ENCODE measurements around the gene POU1F1.
"Not testable (repeated sequence)": the region's sequence is repeated elsewhere in the genome, so short reads cannot be mapped to it uniquely, and the experiment has no call there.

Gene POU1F1, protein sequence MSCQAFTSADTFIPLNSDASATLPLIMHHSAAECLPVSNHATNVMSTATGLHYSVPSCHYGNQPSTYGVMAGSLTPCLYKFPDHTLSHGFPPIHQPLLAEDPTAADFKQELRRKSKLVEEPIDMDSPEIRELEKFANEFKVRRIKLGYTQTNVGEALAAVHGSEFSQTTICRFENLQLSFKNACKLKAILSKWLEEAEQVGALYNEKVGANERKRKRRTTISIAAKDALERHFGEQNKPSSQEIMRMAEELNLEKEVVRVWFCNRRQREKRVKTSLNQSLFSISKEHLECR

DNA sequence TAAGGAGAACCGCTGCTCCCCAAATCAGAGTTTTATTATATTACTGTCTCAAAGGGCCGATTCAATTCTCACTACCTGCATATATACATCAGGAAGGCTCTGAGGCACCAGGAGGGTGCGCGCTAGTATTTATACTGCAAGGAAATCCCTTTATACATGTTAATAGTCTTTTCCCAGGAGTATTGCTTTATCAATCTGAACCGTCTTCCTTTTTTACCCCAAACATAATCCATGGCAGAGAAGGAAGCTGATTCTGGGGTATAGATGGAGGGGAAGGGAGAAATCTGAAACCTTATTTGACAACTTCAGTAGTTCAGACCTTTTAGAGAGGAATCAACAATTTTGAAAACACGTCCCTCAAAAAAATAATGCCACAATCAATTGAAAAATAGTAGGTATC is at the start of gene POU1F1:
Gene POU1F1, minus strand, starts transcription at position 101 of the 400 bp plus-strand sequence. CDS start 122 bp downstream, outside the sequence.
- DNase-seq = no peak

DNA sequence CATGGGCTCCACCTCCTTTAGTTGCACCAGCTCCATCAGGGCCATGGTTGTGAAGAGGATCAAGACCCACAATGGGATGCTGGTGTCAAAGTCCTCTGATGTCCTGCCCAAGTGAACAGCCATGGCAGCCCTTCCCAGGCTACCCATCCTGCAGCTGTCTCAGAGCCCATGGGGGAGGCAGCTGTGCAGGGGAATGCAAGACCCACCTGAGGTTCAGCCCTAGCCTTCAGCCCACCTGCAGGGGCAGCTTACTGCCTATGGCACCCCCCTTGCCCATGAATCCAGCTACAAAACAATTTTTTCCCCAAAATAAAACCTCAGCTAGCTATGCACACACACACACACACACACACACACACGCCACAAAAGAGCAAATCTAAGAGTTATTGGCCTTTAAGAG is 48.2 kb upstream of the POU1F1 start:
- no peak for DNase-seq

DNA sequence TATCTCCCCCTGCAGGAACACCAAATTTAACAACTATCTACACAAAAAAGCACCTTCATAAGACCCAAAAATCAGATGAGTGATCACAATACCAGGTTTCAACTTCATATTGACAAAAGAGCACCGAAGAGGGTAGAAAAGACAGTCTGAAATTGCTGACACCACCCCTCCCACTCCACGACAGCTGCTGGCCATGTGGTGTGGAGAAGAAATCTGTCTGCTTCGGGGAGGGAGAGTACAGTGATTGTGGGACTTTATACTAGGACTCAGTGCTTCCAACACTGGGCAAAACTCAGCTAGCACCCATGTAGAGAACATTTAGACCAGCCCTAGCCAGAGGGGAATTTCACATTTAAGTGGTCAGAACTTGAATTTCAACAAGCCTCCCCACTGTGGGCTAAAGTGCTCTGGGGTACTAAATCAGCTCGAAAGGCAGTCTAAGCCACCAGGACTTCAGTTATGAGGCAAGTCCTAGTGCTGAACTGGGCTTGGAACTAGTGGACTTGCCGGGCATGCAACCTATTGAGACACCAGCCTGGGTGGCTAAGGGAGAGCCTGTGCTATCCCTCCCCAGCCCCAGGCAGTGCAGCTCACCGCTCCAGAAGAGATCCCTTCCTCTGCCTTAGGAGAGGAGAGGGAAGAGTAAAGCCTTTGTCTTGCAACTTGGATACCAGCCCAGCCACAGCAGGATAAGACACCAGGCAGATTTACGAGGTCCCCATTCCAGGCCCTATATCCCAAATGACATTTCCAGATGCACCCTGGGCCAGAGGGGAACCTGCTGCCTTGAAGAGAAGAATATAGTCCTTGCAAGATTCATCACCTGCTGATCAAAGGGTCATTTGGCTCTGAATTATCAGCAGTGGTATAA is 44.6 kb upstream of the POU1F1 start:
- DNase-seq = no peak

DNA sequence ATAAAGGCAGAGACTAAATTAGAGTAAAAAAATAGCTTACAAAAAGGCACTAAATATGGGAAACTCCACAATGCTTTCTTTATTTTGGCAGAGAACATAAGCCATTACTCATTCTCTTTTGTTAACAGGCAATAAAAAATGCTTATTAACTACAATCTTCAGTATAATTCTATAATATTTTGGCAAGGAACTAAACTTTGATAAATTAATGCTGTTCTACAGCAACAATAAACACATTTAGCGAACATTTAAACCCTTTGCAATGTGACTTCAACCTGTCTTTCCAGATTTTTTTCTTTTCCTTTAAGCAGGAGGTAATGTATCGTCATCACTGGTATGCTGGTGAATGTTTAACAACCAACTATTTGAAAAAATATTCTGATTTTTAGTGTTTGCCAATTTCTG is 42.2 kb upstream of the POU1F1 start:
- no peak for DNase-seq

DNA sequence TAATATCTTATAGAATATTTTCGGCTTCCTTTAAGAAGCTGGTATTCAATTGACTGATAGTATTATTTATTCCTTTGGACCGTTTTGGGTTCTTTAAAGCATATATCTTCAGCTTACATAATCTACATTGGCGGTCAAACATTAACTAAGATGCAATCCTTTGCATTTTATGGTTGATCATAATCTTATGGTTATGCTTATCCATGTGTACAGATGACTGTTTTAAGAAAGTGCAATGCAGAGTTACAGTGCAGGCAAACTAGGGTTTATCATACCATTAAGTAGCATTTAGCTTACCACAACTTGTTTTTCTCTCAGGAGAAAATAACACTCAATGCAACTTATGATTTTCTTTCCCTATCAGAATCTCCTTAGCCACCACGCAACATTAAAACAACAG is 41.4 kb upstream of the POU1F1 start:
- DNase-seq = no peak

GRCh38 chr3:87313641-87314040 is 37.3 kb upstream of the POU1F1 start:
- no peak for DNase-seq

GRCh38 chr3:87311309-87311708 is 34.9 kb upstream of the POU1F1 start:
- DNase-seq = no peak

DNA sequence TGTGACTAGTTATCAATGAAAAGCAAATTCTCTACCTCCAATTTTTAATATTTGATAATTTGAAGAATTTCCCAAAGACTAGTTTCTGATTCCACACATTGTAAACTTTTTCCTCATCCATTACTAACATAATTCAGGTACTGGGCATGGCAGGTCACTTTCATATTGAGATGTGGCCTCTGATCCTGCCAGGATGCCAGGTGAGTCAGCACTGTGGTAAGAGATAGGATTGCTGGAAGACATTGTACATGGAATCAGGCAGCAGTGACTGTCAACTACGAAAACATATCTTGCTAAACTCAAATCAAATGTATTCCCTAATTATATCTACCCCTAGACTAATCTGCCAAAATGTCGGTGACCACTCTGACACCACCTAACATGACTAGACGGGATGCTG is 33.2 kb upstream of the POU1F1 start:
- DNase-seq = no peak

DNA sequence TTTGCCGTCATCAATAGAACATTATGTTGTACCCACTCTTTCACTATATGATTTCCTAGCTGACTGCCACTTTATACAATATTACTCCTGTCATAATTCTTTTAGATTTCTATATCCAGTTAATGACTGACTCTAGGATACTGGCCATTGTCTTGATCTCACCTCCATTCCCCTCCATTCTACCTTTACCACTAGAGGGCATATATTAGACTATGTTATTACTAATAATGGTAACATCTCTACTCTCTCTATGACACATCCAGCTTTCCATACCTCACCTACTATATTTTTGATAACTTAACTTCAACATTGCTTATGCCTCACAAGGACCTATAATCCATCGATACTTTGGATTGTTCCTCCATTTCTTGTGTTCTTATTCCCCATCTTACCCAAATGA is 31.4 kb upstream of the POU1F1 start:
- DNase-seq = no peak

- no peak for DNase-seq
Measured at GRCh38 chr3:87305517-87305916, 29.1 kb upstream of the POU1F1 start.

DNA sequence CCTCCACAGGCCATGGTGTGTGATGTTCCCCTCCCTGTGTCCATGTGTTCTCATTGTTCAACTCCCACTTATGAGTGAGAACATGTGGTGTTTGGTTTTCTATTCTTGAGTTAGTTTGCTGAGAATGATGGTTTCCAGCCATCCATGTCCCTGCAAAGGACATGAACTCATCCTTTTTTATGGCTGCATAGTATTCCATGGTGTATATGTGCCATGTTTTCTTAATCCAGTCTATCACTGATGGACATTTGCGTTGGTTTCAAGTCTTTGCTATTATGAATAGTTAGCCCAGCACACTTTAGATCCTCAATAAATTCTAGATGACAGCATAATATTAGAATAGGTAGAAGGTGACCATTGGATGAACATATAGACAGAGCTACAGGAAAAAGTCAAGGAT is 28.6 kb upstream of the POU1F1 start:
- DNase-seq = not testable (repeated sequence)

DNA sequence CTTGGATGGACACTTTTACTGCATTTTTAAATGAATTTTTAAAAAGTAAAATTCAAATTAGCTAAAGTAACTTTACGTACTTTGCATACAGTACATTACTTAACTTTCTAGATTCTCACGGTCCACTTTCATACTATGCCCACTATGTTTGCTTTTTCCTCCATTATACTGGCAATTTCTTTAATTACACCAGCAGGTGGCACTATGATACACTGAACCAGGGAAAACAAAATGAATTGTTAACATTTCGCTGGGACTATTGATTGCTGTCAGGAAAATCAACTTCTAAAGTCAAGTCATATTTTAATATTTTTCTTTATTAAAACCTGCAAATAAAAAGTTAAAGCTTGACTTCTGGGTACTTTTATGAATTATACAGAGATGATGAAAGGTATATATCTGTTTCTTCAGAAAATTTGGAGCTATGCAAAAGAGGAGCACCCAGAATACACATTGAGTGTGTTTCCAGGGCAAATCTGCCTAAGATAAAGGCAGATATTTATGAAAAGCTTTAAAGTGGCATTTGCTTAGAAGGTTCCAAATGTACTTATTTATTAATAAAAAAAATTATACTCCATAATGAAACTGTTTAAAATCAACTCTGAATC is 21.8 kb upstream of the POU1F1 start:
- no peak for DNase-seq

GRCh38 chr3:87288446-87288845 is 12.1 kb upstream of the POU1F1 start:
- DNase-seq = no peak

DNA sequence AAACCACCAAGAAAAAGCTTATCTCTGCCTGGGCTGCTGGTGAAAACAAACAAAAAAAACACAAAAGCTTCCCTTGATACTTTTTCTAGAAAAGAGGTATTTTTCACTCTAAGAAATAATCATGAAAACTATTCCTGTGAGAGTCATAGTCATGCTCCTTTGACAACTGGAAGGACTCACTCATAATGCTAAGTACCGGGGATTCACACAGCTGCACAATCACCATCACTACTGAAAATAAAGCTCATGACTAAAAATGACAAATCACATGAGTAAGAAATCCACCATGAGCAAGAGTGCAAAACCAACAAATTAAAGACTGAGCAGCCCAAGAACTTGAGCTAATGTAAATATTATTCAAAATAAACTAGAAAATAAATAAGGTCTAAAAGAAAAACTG is 10.6 kb upstream of the POU1F1 start:
- DNase-seq = no peak

GRCh38 chr3:87272718-87273341 is 3.6 kb downstream of the POU1F1 start:
- DNase-seq = no peak

DNA sequence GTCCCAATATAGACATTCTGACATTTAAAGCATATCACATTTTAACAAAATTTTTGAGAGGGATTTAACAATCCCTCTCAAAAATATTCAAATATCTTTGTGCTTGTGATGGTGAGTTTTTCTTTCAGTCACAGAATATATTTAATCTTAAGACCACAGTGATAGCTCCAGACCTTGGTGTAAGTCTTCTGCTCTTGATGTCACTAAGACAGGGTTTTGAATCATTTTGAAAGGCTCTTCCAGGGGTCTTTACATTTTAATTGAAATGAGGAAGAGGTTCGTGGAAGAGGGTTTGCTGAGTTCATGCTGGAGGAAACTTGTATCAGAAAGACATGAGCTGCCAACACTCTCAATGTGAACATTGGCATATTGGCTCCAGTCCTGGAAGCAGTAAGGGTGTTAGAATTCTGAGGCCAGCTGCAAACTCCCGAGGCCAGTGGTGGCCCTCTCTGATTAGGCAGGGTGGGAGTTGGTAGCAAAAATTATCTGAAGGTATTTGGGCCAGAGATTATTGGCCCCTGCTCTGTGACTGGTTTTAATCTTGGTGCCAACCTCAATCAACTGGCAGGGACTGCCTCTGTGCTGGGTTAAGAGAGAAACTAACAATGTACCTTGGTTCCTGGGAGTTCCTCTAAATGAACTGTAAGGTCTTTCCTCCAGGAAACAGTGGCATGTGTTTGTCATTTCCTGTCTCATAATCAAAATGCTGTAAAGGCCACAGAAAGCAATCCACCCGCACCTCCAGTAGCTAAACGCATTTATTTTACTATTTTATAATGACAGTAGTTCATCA is 5.3 kb downstream of the POU1F1 start:
- no peak for DNase-seq

DNA sequence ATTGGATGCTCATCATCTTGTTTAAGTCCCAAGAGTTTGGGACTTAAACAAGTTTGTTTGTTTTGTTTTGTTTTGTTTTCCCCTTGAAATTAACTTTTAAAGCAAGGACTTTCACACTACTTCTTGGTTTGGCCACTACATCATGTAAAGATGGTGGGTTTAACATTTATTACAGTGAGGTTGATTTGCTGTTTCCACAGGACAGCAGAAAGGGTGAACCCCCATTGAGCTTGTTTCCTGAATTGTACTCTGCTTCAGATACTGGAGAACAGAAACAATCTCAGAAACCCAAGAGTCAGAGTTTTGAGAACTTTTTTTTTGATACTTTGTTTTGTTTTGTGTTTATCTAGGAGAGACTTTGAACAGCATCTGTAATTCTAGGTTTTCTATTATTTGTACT is 6.7 kb downstream of the POU1F1 start:
- no peak for DNase-seq

DNA sequence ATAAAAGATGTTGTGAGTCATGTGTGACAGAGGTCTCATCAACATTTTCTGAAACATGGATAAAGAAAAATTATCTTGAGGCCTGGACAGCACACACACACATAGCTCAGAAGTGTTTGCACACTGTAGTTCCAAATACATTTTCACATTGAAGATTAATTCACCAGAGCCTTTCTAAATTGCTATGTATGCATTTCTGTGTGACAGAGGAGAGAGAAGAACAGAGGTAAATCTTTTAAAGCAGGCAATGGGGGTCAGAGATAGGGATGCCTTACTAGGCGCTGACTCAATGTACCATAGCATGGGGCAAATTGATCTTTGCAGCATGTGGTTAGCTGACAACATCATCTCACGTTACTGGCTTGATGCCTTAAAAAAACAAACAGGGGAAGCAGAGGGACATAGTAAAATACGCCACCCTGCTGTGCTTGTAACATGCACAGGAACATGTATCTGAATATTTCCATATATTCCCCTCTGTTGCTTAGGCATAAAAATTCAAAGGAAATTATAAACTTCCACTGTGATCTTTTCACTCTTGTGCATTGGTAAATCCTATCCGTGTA is 7.7 kb downstream of the POU1F1 start:
- no peak for DNase-seq

DNA sequence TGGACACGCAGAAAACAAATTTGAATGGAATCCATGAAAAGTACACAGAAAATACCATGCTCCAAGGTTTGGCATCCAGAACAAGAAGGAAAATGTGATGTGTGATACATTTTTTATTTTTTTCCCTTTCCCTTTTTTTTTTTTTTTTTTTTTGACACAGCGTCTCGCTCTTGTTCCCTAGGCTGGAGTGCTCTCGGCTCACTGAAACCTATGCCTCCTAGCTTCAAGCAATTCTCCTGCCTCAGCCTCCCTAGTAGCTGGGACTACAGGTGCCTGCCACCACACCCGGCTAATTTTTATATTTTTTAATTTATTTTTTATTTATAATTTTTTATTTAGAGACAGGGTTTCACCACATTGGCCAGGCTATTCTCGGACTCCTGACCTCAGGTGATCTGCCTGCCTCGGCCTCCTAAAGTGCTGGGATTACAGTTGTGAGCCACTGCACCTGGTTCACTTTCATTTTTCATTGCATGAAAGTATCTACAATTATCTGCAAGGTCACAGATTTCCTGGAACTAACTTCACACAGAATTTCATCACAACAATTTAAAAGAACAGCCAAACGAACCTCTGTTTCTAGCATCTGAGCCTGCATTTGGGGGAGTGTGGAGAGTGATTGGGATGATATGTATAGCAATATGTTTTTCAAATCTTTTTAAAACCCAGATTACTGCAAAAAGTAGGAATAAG is 8.3 kb downstream of the POU1F1 start:
- DNase-seq = no peak

DNA sequence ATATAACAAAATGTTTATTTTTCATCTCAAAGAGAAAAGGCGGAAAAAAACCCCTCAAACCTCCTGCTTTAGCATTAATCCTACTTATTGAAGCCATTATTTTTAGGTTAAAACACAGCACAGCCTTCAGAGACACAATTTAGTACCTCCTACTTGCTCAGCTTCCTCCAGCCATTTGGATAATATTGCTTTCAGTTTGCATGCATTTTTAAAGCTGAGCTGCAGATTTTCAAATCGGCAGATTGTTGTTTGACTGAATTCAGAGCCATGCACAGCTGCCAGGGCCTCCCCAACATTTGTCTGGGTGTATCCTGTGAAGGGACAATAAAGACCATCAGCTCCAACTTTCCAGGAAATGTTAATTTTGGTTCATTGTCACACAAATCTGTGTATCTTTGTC is 14.5 kb downstream of the POU1F1 start:
- DNase-seq = no peak

GRCh38 chr3:87260270-87260669 is 16.1 kb downstream of the POU1F1 start:
- DNase-seq = no peak

- no peak for DNase-seq
Measured at GRCh38 chr3:87250009-87250408, 26.4 kb downstream of the POU1F1 start.

Data from activated effector memory CD4-positive, alpha-beta T cell treated with Interleukin-2 at 50 U/mL for 16 hours (primary cell).